ENCODE data around the gene PPDPF. TPM values are rescaled to one million over a fixed set of nuclear protein-coding genes. Genes with fewer than 3 reads are reported as not detected.

PPDPF gene
- total and polyA plus RNA-seq, 2 donors (not counting 1 experiment from before 2014, with no cell fraction given) = 93.5 to 162 TPM

DNA sequence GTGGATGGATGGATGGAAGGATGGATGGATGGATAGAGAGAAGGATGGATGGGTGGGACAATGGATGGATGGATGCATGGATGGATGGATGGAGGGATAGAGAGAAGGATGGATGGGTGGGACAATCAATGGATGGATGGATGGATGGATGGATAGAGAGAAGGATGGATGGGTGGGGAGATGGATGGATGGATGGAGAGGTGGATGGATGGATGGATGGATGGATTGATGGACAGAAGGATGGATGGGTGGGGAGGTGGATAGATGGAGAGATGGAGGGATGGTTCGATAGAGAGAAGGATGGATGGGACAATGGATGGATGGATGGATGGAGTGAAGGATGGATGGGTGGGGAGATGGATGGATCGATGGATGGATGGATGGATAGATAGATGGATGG lies 28.0 kb upstream of the PPDPF start:
- Histone ChIP-seq H3K27ac (ENCODE audit: low read length in 2 of 2) (no peak overlapping the region), H3K4me3 (ENCODE audit: control extremely low read depth in 1 of 5, extremely low read depth in 1 of 5, insufficient read depth in 1 of 5, low read depth in 2 of 5, low read length in 4 of 5) (no peak overlapping the region), H3K9ac (ENCODE audit: low read length) (no peak overlapping the region), H3K4me1 (ENCODE audit: control insufficient read depth in 2 of 2, insufficient read depth in 2 of 2, low read length in 2 of 2) (peaks cover 10% of the 10 kb centered on the region in 2 donors), H3K4me2 (replicated peaks; ENCODE audit: low read depth, low read length, poor library complexity, severe bottlenecking) (no peak overlapping the region), H3K9me3 (ENCODE audit: control extremely low read depth in 1 of 3, control insufficient read depth in 2 of 3, insufficient read depth in 1 of 3, low read length in 2 of 3) (peaks cover 0 to 13% (median 0%) of the 10 kb centered on the region in 3 donors), H3K79me2 (ENCODE audit: control insufficient read depth, insufficient read depth, low read length) (no peaks in the 10 kb centered on the region), H2AFZ (ENCODE audit: insufficient read depth, low read depth, low read length, poor library complexity, severe bottlenecking) (no peak overlapping the region), H4K20me1 (ENCODE audit: control insufficient read depth, insufficient read depth, low read length, poor library complexity, severe bottlenecking) (no peaks in the 10 kb centered on the region), H3K27me3 (replicated peaks in 1 of 4; ENCODE audit: control extremely low read depth in 1 of 4, control insufficient read depth in 3 of 4, insufficient read depth in 4 of 4, low read length in 3 of 4) (peaks cover 0 to 39% (median 10%) of the 10 kb centered on the region in 4 experiments), H3K36me3 (replicated peaks in 1 of 2; ENCODE audit: control extremely low read depth in 1 of 2, control insufficient read depth in 1 of 2, extremely low read depth in 1 of 2, insufficient read depth in 2 of 2, low read length in 1 of 2) (no peaks in the 10 kb centered on the region)
- no peak for DNase-seq
- H3K27me3 Mint-ChIP-seq = peaks cover 9% of the 10 kb centered on the region
- POLR2A ChIA-PET = no interaction called here
- H3K4me3 Mint-ChIP-seq = no peak overlapping the region
- WGBS (ENCODE audit: insufficient coverage) = 92% methylated on average over 2 of the region's 2 CpGs
- no peak for ATAC-seq (ENCODE audit: low read depth)
- H3K27ac Mint-ChIP-seq = no peak overlapping the region
- H3K9me3 Mint-ChIP-seq (ENCODE audit: insufficient read depth) = peaks cover 2% of the 10 kb centered on the region
- H3K4me1 Mint-ChIP-seq = peaks cover 7% of the 10 kb centered on the region
- CTCF ChIA-PET = no interaction called here
- no peak for TF ChIP-seq CTCF (IDR thresholded peaks at IDR 0.05)
- TF ChIP-seq EZH2 (IDR thresholded peaks at IDR 0.05; ENCODE audit: borderline replicate concordance, insufficient read depth, low read depth, low read length, poor library complexity, severe bottlenecking) = no peak
- intact Hi-C loops (cut with micrococcal nuclease) = no loop called here

DNA sequence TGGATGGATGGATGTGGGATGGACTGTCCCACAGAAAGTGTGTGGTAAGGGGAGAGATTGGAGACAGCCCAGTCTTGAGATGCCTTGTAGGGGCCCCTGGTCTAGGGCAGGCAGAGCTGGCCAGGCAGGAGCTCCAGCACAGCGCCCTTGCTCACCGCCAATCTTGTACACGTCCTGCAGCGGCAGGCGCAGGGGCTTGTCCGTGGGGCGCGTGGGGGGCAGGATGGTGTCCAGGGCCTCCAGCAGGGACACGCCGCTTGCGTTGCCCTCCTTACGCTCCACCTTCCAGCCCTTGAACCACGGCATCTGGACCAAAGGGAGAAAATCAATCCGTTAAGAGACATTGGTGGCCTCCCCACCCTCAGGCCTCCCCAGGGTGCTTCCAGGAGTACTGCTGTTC lies 27.6 kb upstream of the PPDPF start:
- Mint-ChIP-seq H3K27ac (no peak overlapping the region), H3K27me3 (peaks cover 11% of the 10 kb centered on the region), H3K4me1 (peaks cover 7% of the 10 kb centered on the region), H3K4me3 (no peak overlapping the region), H3K9me3 (ENCODE audit: insufficient read depth) (peaks cover 2% of the 10 kb centered on the region)
- H3K79me2 ChIP-seq (ENCODE audit: control insufficient read depth, insufficient read depth, low read length) = no peaks in the 10 kb centered on the region
- H3K4me2 ChIP-seq (replicated peaks; ENCODE audit: low read depth, low read length, poor library complexity, severe bottlenecking) = no peak overlapping the region
- H3K9ac ChIP-seq (ENCODE audit: low read length) = no peak overlapping the region
- peaks cover 13 to 14% of the 10 kb centered on the region in 2 donors for H3K4me1 ChIP-seq (ENCODE audit: control insufficient read depth in 2 of 2, insufficient read depth in 2 of 2, low read length in 2 of 2)
- no peak overlapping the region for H3K27ac ChIP-seq (ENCODE audit: low read length in 2 of 2)
- peaks cover 0 to 39% (median 12%) of the 10 kb centered on the region in 4 experiments for H3K27me3 ChIP-seq (replicated peaks in 1 of 4; ENCODE audit: control extremely low read depth in 1 of 4, control insufficient read depth in 3 of 4, insufficient read depth in 4 of 4, low read length in 3 of 4)
- ATAC-seq (ENCODE audit: low read depth) = no peak
- no peak for TF ChIP-seq CTCF (IDR thresholded peaks at IDR 0.05)
- TF ChIP-seq EZH2 (IDR thresholded peaks at IDR 0.05; ENCODE audit: borderline replicate concordance, insufficient read depth, low read depth, low read length, poor library complexity, severe bottlenecking) = no peak
- H3K4me3 ChIP-seq (ENCODE audit: control extremely low read depth in 1 of 5, extremely low read depth in 1 of 5, insufficient read depth in 1 of 5, low read depth in 2 of 5, low read length in 4 of 5) = no peak overlapping the region
- intact Hi-C loops (cut with micrococcal nuclease) = no loop called here
- CTCF ChIA-PET = interaction anchor here (1.6 kb wide), 1 partner anchor 480 kb away, joined by 4 read pairs; no protein-coding TSS in a partner anchor
- H2AFZ ChIP-seq (ENCODE audit: insufficient read depth, low read depth, low read length, poor library complexity, severe bottlenecking) = no peak overlapping the region
- no peaks in the 10 kb centered on the region for H3K36me3 ChIP-seq (replicated peaks in 1 of 2; ENCODE audit: control extremely low read depth in 1 of 2, control insufficient read depth in 1 of 2, extremely low read depth in 1 of 2, insufficient read depth in 2 of 2, low read length in 1 of 2)
- H3K9me3 ChIP-seq (ENCODE audit: control extremely low read depth in 1 of 3, control insufficient read depth in 2 of 3, insufficient read depth in 1 of 3, low read length in 2 of 3) = peaks cover 0 to 9% (median 0%) of the 10 kb centered on the region in 3 donors
- DNase-seq = no peak
- WGBS (ENCODE audit: insufficient coverage) = 90% methylated on average over 14 of the region's 14 CpGs
- POLR2A ChIA-PET = interaction anchor here (0.5 kb wide), 1 partner anchor 524 kb away, joined by 4 read pairs; no protein-coding TSS in a partner anchor
- H4K20me1 ChIP-seq (ENCODE audit: control insufficient read depth, insufficient read depth, low read length, poor library complexity, severe bottlenecking) = no peaks in the 10 kb centered on the region

All from B cell (primary cell).